Upper lobe of left lung (tissue), 6 donors: ENCODE results near the gene SNAP25. TPM values are rescaled to one million over a fixed set of nuclear protein-coding genes. Genes with fewer than 3 reads are reported as not detected.

Experiments used
- ATAC-seq, 2 donors: fragments of 200-7000 bp; cut with Tn5 transposase; one replicate each; pipeline ENCODE4 v1.9.1; 2022; ENCODE audit warnings: mild to moderate bottlenecking in 2 of 2, moderate library complexity in 2 of 2; ENCODE audit not compliant: low FRiP score in 2 of 2
- DNase-seq, 2 donors: peaks; one replicate each; pipeline ENCODE4 v3.0.0-alpha.2; 2019 to 2020
- H3K27ac ChIP-seq, 4 donors: fragments of 200-600 bp; sonication (generic); one replicate each; pipeline ENCODE4 v1.5.1; 2016 to 2019
- H3K27me3 ChIP-seq, 4 donors: fragments of 200-600 bp; sonication (generic); one replicate each; pipeline ENCODE4 v1.5.1; 2017 to 2019
- H3K36me3 ChIP-seq, 4 donors: fragments of 200-600 bp; sonication (generic); one replicate each; pipeline ENCODE4 v1.5.1; 2016 to 2019
- H3K4me1 ChIP-seq, 4 donors: fragments of 200-600 bp; sonication (generic); one replicate each; pipeline ENCODE4 v1.5.1; 2018 to 2019
- H3K4me3 ChIP-seq, 4 donors: fragments of 200-600 bp; sonication (generic); one replicate each; pipeline ENCODE4 v1.5.1; 2017 to 2019; ENCODE audit warnings: mild to moderate bottlenecking in 2 of 4, moderate library complexity in 1 of 4
- H3K9me3 ChIP-seq, 4 donors: fragments of 200-600 bp; sonication (generic); one replicate each; pipeline ENCODE4 v1.5.1; 2018 to 2019
- EP300 ChIP-seq, 4 donors: sonication (generic); formaldehyde crosslinking; IDR thresholded peaks; one replicate each; pipeline ENCODE4 v1.5.1; 2017; ENCODE audit warnings: antibody characterized with exemption in 4 of 4, control low read depth in 2 of 4
- POLR2A ChIP-seq, 4 donors: fragments of 450-650 bp; IDR thresholded peaks; one replicate each; pipeline ENCODE4 v1.5.1; 2016 to 2017; ENCODE audit warnings: antibody characterized with exemption in 4 of 4, mild to moderate bottlenecking in 2 of 4
- POLR2AphosphoS5 ChIP-seq, 2 donors: sonication (generic); formaldehyde crosslinking; IDR thresholded peaks; one replicate each; pipeline ENCODE4 v1.5.1; 2017; ENCODE audit warnings: antibody characterized with exemption in 2 of 2
- WGBS, 2 donors: methylation state at CpG; one replicate each; pipeline ENCODE4 v1.1.5; 2017 to 2018; 5-methylcytosine and 5-hydroxymethylcytosine counted together
- total RNA-seq, 6 donors: library from RNA; depleted of rRNA in 4 of 6; stranded (reverse); fragments of >200 nt in 4 of 6; gene quantifications; one replicate each; pipeline versions ENCODE4 v1.1.0 to v1.2.1, GENCODE V29; 2016 to 2021
- TF ChIP-seq, protein P1 (sequence below), 6 experiments: fragments of 450-650 bp in 4 of 6; fragments of 200-600 bp in 2 of 6; sonication (generic) in 2 of 6; IDR thresholded peaks; one replicate each; pipeline ENCODE4 v1.5.1; 2016 to 2019; ENCODE audit warnings: antibody characterized with exemption in 6 of 6
- donor health status: DM: no; HTN: no; CAD: no; lungs with moderate emphysema.
- donor health status: DM: no; HTN: yes; CAD: no; lungs with severe emphysema.

The SNAP25 gene
- total RNA-seq, 6 donors from 2014 or later = 0.79 to 2.2 (median 1.8) TPM; not detected in 3

DNA sequence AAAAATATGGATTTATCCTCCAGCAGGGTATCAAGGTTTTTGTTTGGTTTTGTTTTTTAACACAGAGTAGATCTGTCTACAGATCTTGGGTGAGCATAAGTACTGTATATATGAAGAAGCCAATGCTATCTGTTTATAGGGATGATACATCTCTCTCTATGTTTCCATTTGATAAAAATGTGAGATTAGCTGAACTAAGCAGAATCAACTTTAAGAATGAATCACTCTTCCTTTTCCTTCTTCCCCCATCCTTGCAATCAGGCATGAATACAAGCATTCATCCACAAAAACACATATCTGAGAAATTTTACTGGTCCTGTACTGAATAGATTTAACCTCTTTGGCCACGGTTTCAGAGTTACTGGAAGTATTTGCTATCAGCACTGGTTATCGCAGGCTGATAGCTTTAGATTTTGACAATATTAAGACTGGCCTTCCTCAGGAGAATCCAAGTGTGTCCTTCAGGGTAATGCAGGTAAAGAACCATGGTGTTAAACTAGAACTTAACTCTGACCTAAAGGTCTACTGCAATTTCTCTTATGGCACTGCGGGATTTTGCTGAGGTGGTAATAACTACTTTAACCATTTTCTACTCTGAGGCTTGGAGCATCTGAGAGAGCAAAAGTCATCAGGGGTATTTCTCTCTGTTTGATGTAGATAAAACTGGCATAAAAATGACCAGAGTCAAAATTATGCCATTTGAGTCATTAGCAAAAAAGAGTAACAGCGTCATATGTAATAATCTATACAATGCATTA lies 1.5 kb downstream of the SNAP25 start:
- WGBS, 2 donors = 81 to 88% methylated on average over 4 of the region's 4 CpGs
- ATAC-seq (no peak), DNase-seq (no peak)
- H3K27ac ChIP-seq = no peak overlapping the region
- no peaks in the 10 kb centered on the region for H3K9me3 ChIP-seq
- H3K4me1 ChIP-seq = peaks cover 6 to 26% (median 7%) of the 10 kb centered on the region in 4 donors
- TF ChIP-seq EP300 (IDR thresholded peaks at IDR 0.05) (no peak), POLR2A (IDR thresholded peaks at IDR 0.05) (no peak), POLR2AphosphoS5 (IDR thresholded peaks at IDR 0.05) (no peak)
- TF ChIP-seq, protein P1, sequence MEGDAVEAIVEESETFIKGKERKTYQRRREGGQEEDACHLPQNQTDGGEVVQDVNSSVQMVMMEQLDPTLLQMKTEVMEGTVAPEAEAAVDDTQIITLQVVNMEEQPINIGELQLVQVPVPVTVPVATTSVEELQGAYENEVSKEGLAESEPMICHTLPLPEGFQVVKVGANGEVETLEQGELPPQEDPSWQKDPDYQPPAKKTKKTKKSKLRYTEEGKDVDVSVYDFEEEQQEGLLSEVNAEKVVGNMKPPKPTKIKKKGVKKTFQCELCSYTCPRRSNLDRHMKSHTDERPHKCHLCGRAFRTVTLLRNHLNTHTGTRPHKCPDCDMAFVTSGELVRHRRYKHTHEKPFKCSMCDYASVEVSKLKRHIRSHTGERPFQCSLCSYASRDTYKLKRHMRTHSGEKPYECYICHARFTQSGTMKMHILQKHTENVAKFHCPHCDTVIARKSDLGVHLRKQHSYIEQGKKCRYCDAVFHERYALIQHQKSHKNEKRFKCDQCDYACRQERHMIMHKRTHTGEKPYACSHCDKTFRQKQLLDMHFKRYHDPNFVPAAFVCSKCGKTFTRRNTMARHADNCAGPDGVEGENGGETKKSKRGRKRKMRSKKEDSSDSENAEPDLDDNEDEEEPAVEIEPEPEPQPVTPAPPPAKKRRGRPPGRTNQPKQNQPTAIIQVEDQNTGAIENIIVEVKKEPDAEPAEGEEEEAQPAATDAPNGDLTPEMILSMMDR (IDR thresholded peaks at IDR 0.05) = no peak
- H3K4me3 ChIP-seq = no peak overlapping the region
- H3K27me3 ChIP-seq = peaks cover 0 to 20% (median 10%) of the 10 kb centered on the region in 4 donors
- no peaks in the 10 kb centered on the region for H3K36me3 ChIP-seq

GRCh38 chr20:10221021-10221420 lies 2.4 kb downstream of the SNAP25 start:
- ATAC-seq = no peak
- Histone ChIP-seq H3K27ac (no peak overlapping the region), H3K36me3 (no peaks in the 10 kb centered on the region), H3K4me1 (peaks cover 6 to 26% (median 7%) of the 10 kb centered on the region in 4 donors), H3K27me3 (peaks cover 0 to 20% (median 10%) of the 10 kb centered on the region in 4 donors), H3K4me3 (no peak overlapping the region), H3K9me3 (no peaks in the 10 kb centered on the region)
- WGBS, 2 donors = 87 to 89% methylated on average over 6 of the region's 6 CpGs
- TF ChIP-seq EP300 (IDR thresholded peaks at IDR 0.05) (no peak), POLR2A (IDR thresholded peaks at IDR 0.05) (no peak), POLR2AphosphoS5 (IDR thresholded peaks at IDR 0.05) (no peak)
- TF ChIP-seq, protein P1 (IDR thresholded peaks at IDR 0.05) = no peak
- no peak for DNase-seq

GRCh38 chr20:10225439-10226060 lies 6.9 kb downstream of the SNAP25 start:
- Histone ChIP-seq H3K4me3 (no peak overlapping the region), H3K27ac (no peak overlapping the region), H3K4me1 (no peaks in the 10 kb centered on the region), H3K9me3 (no peaks in the 10 kb centered on the region), H3K36me3 (no peaks in the 10 kb centered on the region), H3K27me3 (no peaks in the 10 kb centered on the region)
- TF ChIP-seq EP300 (IDR thresholded peaks at IDR 0.05) (no peak), POLR2A (IDR thresholded peaks at IDR 0.05) (no peak), POLR2AphosphoS5 (IDR thresholded peaks at IDR 0.05) (no peak)
- TF ChIP-seq, protein P1 (IDR thresholded peaks at IDR 0.05) = no peak
- DNase-seq = no peak
- ATAC-seq = no peak
- WGBS, 2 donors = 71 to 92% methylated on average over 1 of the region's 1 CpG

DNA sequence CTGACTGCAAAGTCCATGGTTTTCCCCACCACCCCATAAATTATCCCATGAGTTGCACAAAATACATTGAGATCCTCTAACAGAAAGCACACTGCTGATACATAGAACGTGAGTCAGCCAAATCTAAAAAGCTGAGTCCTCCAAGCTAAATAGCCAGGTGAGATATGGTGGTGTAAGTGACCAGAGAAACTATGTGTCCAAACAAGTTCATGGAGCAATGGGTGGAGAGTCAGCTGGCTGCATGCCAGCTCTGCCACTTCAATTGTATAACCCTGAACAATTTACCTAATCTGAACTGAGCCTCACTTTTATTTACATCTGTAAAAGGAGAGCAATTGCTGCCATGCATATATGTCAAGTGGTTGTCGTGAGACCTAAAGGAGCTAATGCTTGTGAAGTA lies 9.7 kb downstream of the SNAP25 start:
- TF ChIP-seq POLR2A (IDR thresholded peaks at IDR 0.05) = no peak
- TF ChIP-seq, protein P1 (IDR thresholded peaks at IDR 0.05) = no peak
- no peak for TF ChIP-seq EP300 (IDR thresholded peaks at IDR 0.05)
- no peak for TF ChIP-seq POLR2AphosphoS5 (IDR thresholded peaks at IDR 0.05)
- ATAC-seq (no peak), DNase-seq (no peak)
- no peaks in the 10 kb centered on the region for H3K36me3 ChIP-seq
- no peaks in the 10 kb centered on the region for H3K9me3 ChIP-seq
- no peaks in the 10 kb centered on the region for H3K27me3 ChIP-seq
- WGBS, 2 donors = 47 to 50% methylated on average over 2 of the region's 2 CpGs
- no peaks in the 10 kb centered on the region for H3K4me1 ChIP-seq
- H3K27ac ChIP-seq = no peak overlapping the region
- H3K4me3 ChIP-seq = no peak overlapping the region
